CD8-positive, alpha-beta memory T cell (primary cell): Measurements from ENCODE around the gene RTTN. TPM values are rescaled to one million over a fixed set of nuclear protein-coding genes. Genes with fewer than 3 reads are reported as not detected.
"Not testable (repeated sequence)": the region's sequence is repeated elsewhere in the genome, so short reads cannot be mapped to it uniquely, and the experiment has no call there.

Source experiments
- CTCF ChIA-PET: fragments of 350-600 bp; sonication (Branson Sonifier 250); formaldehyde crosslinking; loops from one replicate; lab custom pipeline; 2021; ENCODE audit warnings: antibody characterized with exemption; lab: Charles Lee
- POLR2A ChIA-PET: fragments of 350-600 bp; sonication (Branson Sonifier 250); formaldehyde crosslinking; loops from one replicate; lab custom pipeline; 2021; ENCODE audit warnings: antibody characterized with exemption; lab: Charles Lee
- DNase-seq, 5 donors: peaks; one replicate each; pipeline versions ENCODE4 v3.0.0 to v3.0.0-alpha.2; 2020 to 2022; ENCODE audit warnings: mixed read lengths in 1 of 5
- H3K27ac ChIP-seq: one replicate; pipeline ENCODE4 v1.7.0; 2013; ENCODE audit warnings: low read depth, mild to moderate bottlenecking, low read length, moderate library complexity
- H3K27me3 ChIP-seq: 2 replicates; pipeline ENCODE4 v1.7.0; 2013; ENCODE audit warnings: low read length, mild to moderate bottlenecking; ENCODE audit not compliant: insufficient read depth, poor library complexity, severe bottlenecking
- H3K36me3 ChIP-seq: 2 replicates; pipeline ENCODE4 v1.7.0; 2013; ENCODE audit warnings: mild to moderate bottlenecking, low read length, moderate library complexity; ENCODE audit not compliant: insufficient read depth
- H3K4me1 ChIP-seq: 2 replicates; pipeline ENCODE4 v1.7.0; 2013; ENCODE audit warnings: mild to moderate bottlenecking, low read length, moderate library complexity; ENCODE audit not compliant: insufficient read depth
- H3K4me3 ChIP-seq: 2 replicates; pipeline ENCODE4 v1.7.0; 2013; ENCODE audit warnings: mild to moderate bottlenecking, low read length
- H3K9me3 ChIP-seq: 2 replicates; pipeline ENCODE4 v1.7.0; 2013; ENCODE audit warnings: mild to moderate bottlenecking, low read length
- H3K27ac Mint-ChIP-seq, 8 donors: one replicate each; pipeline ENCODE4 v1.8.0; 2020 to 2021; ENCODE audit warnings: mixed read lengths in 8 of 8, mild to moderate bottlenecking in 6 of 8, inconsistent platforms in 3 of 8, moderate library complexity in 3 of 8
- H3K27me3 Mint-ChIP-seq, 2 donors: one replicate each; pipeline ENCODE4 v1.8.0; 2020 to 2021; ENCODE audit warnings: mixed read lengths in 2 of 2, mild to moderate bottlenecking in 1 of 2, moderate library complexity in 1 of 2
- H3K36me3 Mint-ChIP-seq, 3 donors: one replicate each; pipeline ENCODE4 v1.8.0; 2020 to 2021; ENCODE audit warnings: mixed read lengths in 3 of 3, inconsistent platforms in 1 of 3, mild to moderate bottlenecking in 1 of 3
- H3K4me1 Mint-ChIP-seq, 3 donors: one replicate each; pipeline ENCODE4 v1.8.0; 2020 to 2021; ENCODE audit warnings: mixed read lengths in 3 of 3, inconsistent platforms in 1 of 3, mild to moderate bottlenecking in 1 of 3
- H3K4me3 Mint-ChIP-seq, 7 donors: one replicate each; pipeline ENCODE4 v1.8.0; 2020 to 2021; ENCODE audit warnings: mixed read lengths in 7 of 7, mild to moderate bottlenecking in 6 of 7, moderate library complexity in 4 of 7, inconsistent platforms in 2 of 7
- H3K9me3 Mint-ChIP-seq, 5 donors: one replicate each; pipeline ENCODE4 v1.8.0; 2020 to 2022; ENCODE audit warnings: mixed read lengths in 5 of 5, mild to moderate bottlenecking in 3 of 5, moderate library complexity in 2 of 5, inconsistent platforms in 1 of 5
- polyA plus RNA-seq: library from polyadenylated mRNA; unstranded; fragments of 300-500 nt; fragmentation: Illumina TruSeq; gene quantifications from one replicate; pipeline ENCODE4 v1.2.3, GENCODE V29; 2021
- total RNA-seq, 2 experiments: library from RNA; stranded (reverse); gene quantifications; one replicate each; pipeline ENCODE4 v1.2.3, GENCODE V29; 2021

Gene RTTN
- total RNA-seq = 10 to 100 TPM; 24.7 to 26.6 TPM
- polyA plus RNA-seq = 3.2 TPM

- Histone ChIP-seq H3K27ac (peak within 1 kb of the TSS; percentile 89), H3K27me3 (no peaks in the 10 kb centered on the region), H3K9me3 (no peaks in the 10 kb centered on the region), H3K4me3 (peak within 1 kb of the TSS; percentile 92), H3K36me3 (no peaks in the 10 kb centered on the region), H3K4me1 (peaks cover 18% of the 10 kb centered on the region)
- Mint-ChIP-seq H3K4me1 (peaks cover 29 to 41% (median 30%) of the 10 kb centered on the region in 3 donors), H3K27ac (peak within 1 kb of the TSS; percentile 90 to 99 (median 99)), H3K9me3 (no peaks in the 10 kb centered on the region), H3K4me3 (peak within 1 kb of the TSS; percentile 93 to 99 (median 98)), H3K27me3 (peaks cover 4 to 12% of the 10 kb centered on the region in 2 donors), H3K36me3 (peaks cover 2 to 31% (median 4%) of the 10 kb centered on the region in 3 donors)
- DNase-seq = peak; percentile 81 to 93 (median 90)
- ChIA-PET POLR2A (no interaction called here), CTCF (interaction anchor here (0.9 to 1.3 kb wide), 3 partner anchors 10 to 14 kb away, joined by 3 read pairs; no protein-coding TSS in a partner anchor)
Observed at GRCh38 chr18:70205421-70206397, at the start of gene RTTN. Gene RTTN, minus strand, starts transcription at chr18:70205687. Its CDS starts 29 bp downstream, at chr18:70205658.

- H3K4me1 ChIP-seq = no peaks in the 10 kb centered on the region
- Mint-ChIP-seq H3K36me3 (no peaks in the 10 kb centered on the region), H3K9me3 (peaks cover 0 to 4% (median 0%) of the 10 kb centered on the region in 5 donors), H3K4me3 (no peak overlapping the region), H3K4me1 (no peaks in the 10 kb centered on the region), H3K27me3 (peaks cover 2 to 6% of the 10 kb centered on the region in 2 donors), H3K27ac (peak overlapping the region in 1 of 8 donors; percentile 78)
- CTCF ChIA-PET = no interaction called here
- H3K36me3 ChIP-seq = no peaks in the 10 kb centered on the region
- no peaks in the 10 kb centered on the region for H3K27me3 ChIP-seq
- H3K27ac ChIP-seq = no peak overlapping the region
- DNase-seq = no peak
- no peak overlapping the region for H3K4me3 ChIP-seq
- POLR2A ChIA-PET = no interaction called here
- no peaks in the 10 kb centered on the region for H3K9me3 ChIP-seq
Observed at GRCh38 chr18:70250781-70251180, 45.3 kb upstream of the RTTN start.

GRCh38 chr18:70249861-70250260 is 44.4 kb upstream of the RTTN start:
- H3K27ac Mint-ChIP-seq, H3K9me3 Mint-ChIP-seq, H3K36me3 ChIP-seq, H3K4me1 ChIP-seq, CTCF ChIA-PET, H3K36me3 Mint-ChIP-seq, H3K27me3 ChIP-seq, H3K27ac ChIP-seq, POLR2A ChIA-PET, H3K4me3 ChIP-seq, H3K4me1 Mint-ChIP-seq, H3K4me3 Mint-ChIP-seq, H3K27me3 Mint-ChIP-seq, H3K9me3 ChIP-seq, DNase-seq: not testable (repeated sequence)

GRCh38 chr18:70249118-70249517 is 43.6 kb upstream of the RTTN start:
- no peak for DNase-seq
- CTCF ChIA-PET = no interaction called here
- Histone ChIP-seq H3K4me3 (no peak overlapping the region), H3K4me1 (no peaks in the 10 kb centered on the region), H3K9me3 (no peaks in the 10 kb centered on the region), H3K27me3 (no peaks in the 10 kb centered on the region), H3K27ac (no peak overlapping the region), H3K36me3 (no peaks in the 10 kb centered on the region)
- POLR2A ChIA-PET = no interaction called here
- Mint-ChIP-seq H3K4me1 (no peaks in the 10 kb centered on the region), H3K36me3 (no peaks in the 10 kb centered on the region), H3K9me3 (peaks cover 0 to 4% (median 0%) of the 10 kb centered on the region in 5 donors), H3K27me3 (peaks cover 0 to 2% of the 10 kb centered on the region in 2 donors), H3K27ac (no peak overlapping the region), H3K4me3 (no peak overlapping the region)

GRCh38 chr18:70246061-70246466 is 40.6 kb upstream of the RTTN start:
- Histone ChIP-seq H3K9me3 (no peaks in the 10 kb centered on the region), H3K27ac (no peak overlapping the region), H3K4me3 (no peak overlapping the region), H3K36me3 (no peaks in the 10 kb centered on the region), H3K27me3 (no peaks in the 10 kb centered on the region), H3K4me1 (no peaks in the 10 kb centered on the region)
- CTCF ChIA-PET = no interaction called here
- Mint-ChIP-seq H3K4me3 (no peak overlapping the region), H3K27ac (no peak overlapping the region), H3K36me3 (no peaks in the 10 kb centered on the region), H3K4me1 (no peaks in the 10 kb centered on the region), H3K27me3 (peaks cover 0 to 2% of the 10 kb centered on the region in 2 donors), H3K9me3 (peaks cover 0 to 4% (median 0%) of the 10 kb centered on the region in 5 donors)
- POLR2A ChIA-PET = no interaction called here
- no peak for DNase-seq

- H3K27ac ChIP-seq = no peak overlapping the region
- H3K9me3 ChIP-seq = no peaks in the 10 kb centered on the region
- no peaks in the 10 kb centered on the region for H3K36me3 ChIP-seq
- H3K27me3 ChIP-seq = no peaks in the 10 kb centered on the region
- CTCF ChIA-PET = no interaction called here
- no peak overlapping the region for H3K27ac Mint-ChIP-seq
- H3K36me3 Mint-ChIP-seq = no peaks in the 10 kb centered on the region
- H3K9me3 Mint-ChIP-seq = no peaks in the 10 kb centered on the region
- H3K27me3 Mint-ChIP-seq = peaks cover 4 to 6% of the 10 kb centered on the region in 2 donors
- DNase-seq = no peak
- H3K4me3 ChIP-seq = no peak overlapping the region
- no peaks in the 10 kb centered on the region for H3K4me1 ChIP-seq
- no peak overlapping the region for H3K4me3 Mint-ChIP-seq
- H3K4me1 Mint-ChIP-seq = no peaks in the 10 kb centered on the region
- POLR2A ChIA-PET = no interaction called here
Observed at GRCh38 chr18:70243131-70243929, 37.8 kb upstream of the RTTN start.

- CTCF ChIA-PET, H3K4me1 ChIP-seq: not testable (repeated sequence)
Observed at GRCh38 chr18:70236921-70237320, 31.4 kb upstream of the RTTN start.

GRCh38 chr18:70235478-70235877 is 30.0 kb upstream of the RTTN start:
- Mint-ChIP-seq H3K36me3 (no peaks in the 10 kb centered on the region), H3K4me3 (no peak overlapping the region), H3K9me3 (no peaks in the 10 kb centered on the region), H3K27me3 (peaks cover 12 to 50% of the 10 kb centered on the region in 2 donors), H3K4me1 (no peaks in the 10 kb centered on the region), H3K27ac (no peak overlapping the region)
- no peaks in the 10 kb centered on the region for H3K27me3 ChIP-seq
- H3K4me1 ChIP-seq = no peaks in the 10 kb centered on the region
- H3K9me3 ChIP-seq = no peaks in the 10 kb centered on the region
- no peak for DNase-seq
- POLR2A ChIA-PET = no interaction called here
- H3K36me3 ChIP-seq = no peaks in the 10 kb centered on the region
- no peak overlapping the region for H3K4me3 ChIP-seq
- CTCF ChIA-PET = no interaction called here
- H3K27ac ChIP-seq = no peak overlapping the region

More at GRCh38 chr18:70236921-70237320, 31.4 kb upstream of the RTTN start:
- H3K36me3 ChIP-seq, H3K9me3 Mint-ChIP-seq, H3K9me3 ChIP-seq, H3K4me3 Mint-ChIP-seq, H3K27ac ChIP-seq, H3K4me3 ChIP-seq, POLR2A ChIA-PET, DNase-seq, H3K36me3 Mint-ChIP-seq, H3K4me1 Mint-ChIP-seq, H3K27me3 ChIP-seq, H3K27ac Mint-ChIP-seq: not testable (repeated sequence)
- peaks cover 11 to 39% of the 10 kb centered on the region in 2 donors for H3K27me3 Mint-ChIP-seq
